Inflammatory macrophage treated with lipopolysaccharide for 4 hours (primary cell): ENCODE measurements around the gene HKDC1.
"Not testable (repeated sequence)": the region's sequence is repeated elsewhere in the genome, so short reads cannot be mapped to it uniquely, and the experiment has no call there.

ENCODE experiments used
- DNase-seq: peaks from one replicate; pipeline ENCODE4 v3.0.0-alpha.2; 2020

The HKDC1 gene

DNA sequence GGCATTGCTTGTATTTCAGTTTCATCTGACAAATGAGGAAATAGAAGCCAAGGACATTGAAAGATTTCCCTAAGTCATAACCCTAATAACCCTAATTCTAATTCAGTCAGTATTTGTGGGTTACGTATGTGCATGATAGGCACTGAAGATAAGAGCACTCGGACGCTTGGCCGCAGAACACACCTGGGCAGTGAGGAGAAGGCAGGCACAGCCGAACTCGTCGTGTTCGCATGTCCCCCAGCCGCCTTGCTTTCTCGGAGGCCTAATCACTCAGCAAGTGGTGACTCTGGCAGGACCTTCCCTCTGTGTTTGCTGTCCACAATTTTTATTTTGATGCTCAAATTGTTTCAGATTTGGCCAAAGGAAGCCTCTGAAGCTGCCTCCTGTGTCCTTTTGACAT, 23.7 kb downstream of the HKDC1 start:
- no peak for DNase-seq

GRCh38 chr10:69246036-69246435, 25.9 kb downstream of the HKDC1 start:
- DNase-seq, result no peak

DNA sequence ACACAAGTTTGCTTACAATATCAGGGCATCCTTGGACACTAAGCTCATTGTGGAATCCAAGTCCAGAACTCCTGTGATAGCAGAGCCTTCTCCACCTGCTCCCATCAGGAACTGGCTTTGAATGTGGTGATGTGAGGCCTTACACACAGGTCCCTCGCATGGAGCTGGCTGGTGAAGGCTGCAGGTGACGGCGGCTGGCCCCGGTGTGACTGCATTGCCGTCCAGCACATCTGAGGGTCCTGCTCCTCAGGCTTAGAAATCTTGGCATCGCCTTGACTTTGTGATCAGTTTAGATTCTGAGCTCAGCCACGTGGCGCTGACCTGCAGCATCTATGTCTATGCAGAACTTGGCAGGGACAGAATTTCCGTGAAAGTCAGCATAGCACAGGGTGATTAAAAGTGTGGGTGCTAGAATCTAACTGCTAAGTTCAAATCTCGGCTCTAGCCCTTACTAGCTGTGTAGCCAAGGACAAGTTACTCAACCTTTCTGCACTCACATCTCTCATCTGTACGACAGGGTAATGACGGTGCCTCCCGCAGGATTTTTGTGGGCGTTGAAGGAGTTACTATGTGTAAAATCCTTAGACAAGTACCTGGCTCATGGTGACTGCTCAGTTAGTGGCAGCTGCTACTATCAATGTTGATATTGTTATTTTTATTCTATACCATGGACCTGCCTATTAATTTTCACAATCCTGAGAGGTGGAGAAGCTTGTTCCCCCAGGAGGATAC, 26.6 kb downstream of the HKDC1 start:
- DNase-seq, result no peak

DNA sequence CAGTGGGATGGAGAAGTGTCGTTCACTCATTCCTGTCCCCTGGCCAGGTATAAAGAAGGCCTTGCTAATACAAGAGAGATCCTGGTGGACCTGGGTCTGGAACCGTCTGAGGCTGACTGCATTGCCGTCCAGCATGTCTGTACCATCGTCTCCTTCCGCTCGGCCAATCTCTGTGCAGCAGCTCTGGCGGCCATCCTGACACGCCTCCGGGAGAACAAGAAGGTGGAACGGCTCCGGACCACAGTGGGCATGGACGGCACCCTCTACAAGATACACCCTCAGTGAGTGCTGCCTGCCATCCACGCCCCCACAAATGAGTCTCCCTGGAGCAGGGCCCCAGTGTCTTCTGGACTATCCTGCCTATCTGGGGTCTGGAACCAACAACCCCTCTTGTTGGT, 27.2 kb downstream of the HKDC1 start:
- no peak for DNase-seq

DNA sequence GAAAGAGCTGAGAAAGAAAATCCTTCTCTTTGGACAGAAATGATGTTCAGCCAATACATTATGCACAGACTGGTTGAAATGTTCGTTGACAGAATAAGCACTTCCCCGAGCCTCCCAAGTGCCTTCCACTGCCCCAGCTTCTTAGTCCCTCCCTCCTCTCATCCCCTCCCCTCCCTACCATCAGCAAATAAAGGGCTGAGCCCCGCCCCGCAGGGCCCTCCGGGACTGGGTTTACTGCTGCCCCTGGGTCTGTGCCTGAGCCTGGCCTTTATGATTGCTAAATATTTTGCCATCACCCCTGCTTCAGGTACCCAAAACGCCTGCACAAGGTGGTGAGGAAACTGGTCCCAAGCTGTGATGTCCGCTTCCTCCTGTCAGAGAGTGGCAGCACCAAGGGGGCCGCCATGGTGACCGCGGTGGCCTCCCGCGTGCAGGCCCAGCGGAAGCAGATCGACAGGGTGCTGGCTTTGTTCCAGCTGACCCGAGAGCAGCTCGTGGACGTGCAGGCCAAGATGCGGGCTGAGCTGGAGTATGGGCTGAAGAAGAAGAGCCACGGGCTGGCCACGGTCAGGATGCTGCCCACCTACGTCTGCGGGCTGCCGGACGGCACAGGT, 28.1 kb downstream of the HKDC1 start:
- no peak for DNase-seq

- no peak for DNase-seq
Observed at GRCh38 chr10:69250041-69250440, 29.9 kb downstream of the HKDC1 start.

DNA sequence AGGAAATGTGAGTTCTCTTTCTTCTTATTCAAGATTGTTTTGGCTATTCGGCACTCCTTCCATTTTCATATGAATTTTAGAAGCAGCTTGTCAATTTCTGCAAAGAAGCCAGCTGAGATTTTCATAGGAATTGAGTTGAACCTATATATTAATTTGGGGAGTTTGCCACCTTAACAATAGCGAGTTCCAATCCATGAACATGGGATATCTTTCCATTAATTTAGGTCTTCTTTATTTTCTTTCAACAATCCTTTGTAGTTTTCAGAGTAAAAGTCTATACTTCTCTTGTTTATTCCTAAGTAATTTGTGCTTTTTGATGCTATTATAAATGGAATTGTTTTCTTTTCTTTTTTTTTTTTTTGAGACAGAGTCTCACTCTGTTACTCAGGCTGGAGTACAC, 31.3 kb downstream of the HKDC1 start:
- not testable (repeated sequence) for DNase-seq

- no peak for DNase-seq
Observed at GRCh38 chr10:69253171-69253570, 33.0 kb downstream of the HKDC1 start.

DNA sequence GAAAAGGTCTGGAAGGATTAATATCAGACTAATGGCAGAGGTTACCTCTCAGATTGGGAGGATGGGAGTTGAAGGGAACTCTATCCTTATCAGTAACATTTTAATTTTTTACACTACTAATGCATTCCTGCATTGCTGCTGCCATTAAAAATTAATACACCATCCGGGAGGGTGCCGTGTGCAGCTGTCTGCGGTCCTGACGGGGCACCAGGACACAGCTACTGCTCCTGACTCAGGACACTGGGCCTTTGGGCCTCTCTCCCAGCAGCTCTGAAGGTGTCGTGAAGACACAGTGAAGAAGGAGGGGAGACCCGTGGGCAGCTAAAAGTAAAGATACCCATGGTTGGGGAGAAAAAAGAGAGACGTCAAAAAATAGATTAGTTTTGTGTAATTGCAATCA, 34.7 kb downstream of the HKDC1 start:
- no peak for DNase-seq

DNA sequence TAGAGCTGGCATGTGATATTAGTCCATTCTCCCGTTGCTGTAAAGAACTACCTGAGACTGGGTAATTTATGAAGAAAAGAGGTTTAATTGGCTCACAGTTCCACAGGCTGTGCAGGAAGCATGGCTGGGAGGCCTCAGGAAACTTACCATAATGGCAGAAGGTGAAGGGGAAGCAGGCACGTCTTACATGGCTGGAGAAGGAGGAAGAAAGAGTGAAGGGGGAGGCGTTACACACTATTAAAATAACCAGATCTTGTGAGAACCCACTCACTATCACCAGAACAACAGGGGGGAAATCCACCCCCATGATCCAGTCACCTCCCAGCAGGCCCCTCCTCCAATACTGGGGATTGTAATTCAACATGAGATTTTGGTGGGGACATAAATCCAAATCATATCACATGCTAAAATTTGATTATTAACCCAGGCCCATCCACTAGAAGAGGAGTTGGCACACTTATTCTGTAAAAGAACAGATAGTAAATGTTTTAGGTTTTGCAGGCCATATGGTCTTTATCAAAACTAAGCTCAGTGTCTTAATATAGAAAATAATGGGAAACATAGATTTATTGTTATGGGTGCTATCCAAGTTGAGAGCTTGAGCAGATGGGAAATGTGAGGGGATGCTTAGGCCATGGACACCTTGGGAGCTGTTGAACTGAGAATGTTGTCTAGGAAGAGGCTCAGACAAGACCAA, 39.6 kb downstream of the HKDC1 start:
- no peak for DNase-seq

DNA sequence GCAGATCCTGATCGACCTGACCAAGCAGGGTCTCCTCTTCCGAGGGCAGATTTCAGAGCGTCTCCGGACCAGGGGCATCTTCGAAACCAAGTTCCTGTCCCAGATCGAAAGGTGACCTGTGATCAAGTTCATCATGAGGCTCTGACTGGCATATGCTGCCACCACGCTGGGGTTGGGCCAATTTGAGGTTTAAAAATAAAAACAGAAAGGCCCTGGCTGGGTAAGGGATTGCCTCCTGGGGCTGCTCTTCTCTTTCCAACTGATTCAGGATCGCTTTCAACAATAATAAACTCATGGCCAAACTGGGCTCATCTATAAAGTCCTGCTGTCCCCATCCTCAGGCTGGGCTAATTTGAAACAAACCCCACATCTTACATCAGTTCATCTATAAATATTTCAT, 41.1 kb downstream of the HKDC1 start:
- no peak for DNase-seq

GRCh38 chr10:69262292-69262751, 42.2 kb downstream of the HKDC1 start:
- peak; percentile 23 for DNase-seq

DNA sequence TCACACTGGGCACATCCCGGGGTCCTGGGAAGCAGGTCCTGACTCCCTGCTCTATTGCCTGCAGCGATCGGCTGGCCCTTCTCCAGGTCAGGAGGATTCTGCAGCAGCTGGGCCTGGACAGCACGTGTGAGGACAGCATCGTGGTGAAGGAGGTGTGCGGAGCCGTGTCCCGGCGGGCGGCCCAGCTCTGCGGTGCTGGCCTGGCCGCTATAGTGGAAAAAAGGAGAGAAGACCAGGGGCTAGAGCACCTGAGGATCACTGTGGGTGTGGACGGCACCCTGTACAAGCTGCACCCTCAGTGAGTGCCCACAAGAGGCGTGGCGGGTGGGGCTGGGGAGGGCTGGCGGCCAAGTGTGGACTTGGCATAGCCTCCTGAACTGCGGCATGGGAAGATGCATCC, 45.4 kb downstream of the HKDC1 start:
- DNase-seq, result no peak

- DNase-seq, result no peak
Observed at GRCh38 chr10:69268761-69269416, 48.8 kb downstream of the HKDC1 start.

GRCh38 chr10:69269761-69270160, 49.6 kb downstream of the HKDC1 start:
- DNase-seq, result no peak

DNA sequence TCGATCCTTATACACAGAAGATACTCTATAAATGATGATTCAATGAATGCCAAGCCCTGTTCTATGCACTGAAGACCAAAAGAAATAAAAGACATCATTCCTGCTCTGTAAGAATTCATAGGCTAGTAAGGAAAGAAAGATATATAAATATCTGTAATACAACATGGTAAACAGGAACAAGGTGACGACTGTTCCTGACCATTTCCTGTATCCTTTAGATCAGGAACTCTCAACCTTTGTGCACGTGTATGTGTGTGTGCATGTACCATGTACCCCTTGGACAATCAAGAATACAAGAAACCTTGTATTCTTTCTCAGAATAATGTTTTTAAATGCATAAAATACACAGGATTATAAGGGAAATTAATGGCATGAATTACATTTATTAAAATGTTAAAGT, 50.9 kb downstream of the HKDC1 start:
- DNase-seq, result no peak

- DNase-seq, result no peak
Observed at GRCh38 chr10:69272624-69273023, 52.5 kb downstream of the HKDC1 start.

- DNase-seq, result no peak
Observed at GRCh38 chr10:69275444-69275843, 55.3 kb downstream of the HKDC1 start.

DNA sequence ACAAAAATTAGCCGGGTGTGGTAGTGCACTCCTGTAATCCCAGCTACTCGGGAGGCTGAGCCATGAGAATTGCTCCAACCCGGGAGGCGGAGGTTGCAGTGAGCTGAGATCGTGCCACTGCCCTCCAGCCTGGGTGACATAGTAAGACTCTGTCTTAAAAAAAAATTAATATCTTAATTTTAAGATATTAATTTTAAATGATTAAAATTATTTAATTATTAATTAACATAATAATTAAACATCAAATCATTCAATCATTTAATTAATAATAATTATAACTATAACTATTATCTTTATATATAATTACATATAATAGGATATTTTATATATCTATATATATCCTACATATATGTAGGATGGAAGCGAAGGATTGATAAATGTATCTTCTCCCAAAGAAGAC, 56.4 kb downstream of the HKDC1 start:
- no peak for DNase-seq

DNA sequence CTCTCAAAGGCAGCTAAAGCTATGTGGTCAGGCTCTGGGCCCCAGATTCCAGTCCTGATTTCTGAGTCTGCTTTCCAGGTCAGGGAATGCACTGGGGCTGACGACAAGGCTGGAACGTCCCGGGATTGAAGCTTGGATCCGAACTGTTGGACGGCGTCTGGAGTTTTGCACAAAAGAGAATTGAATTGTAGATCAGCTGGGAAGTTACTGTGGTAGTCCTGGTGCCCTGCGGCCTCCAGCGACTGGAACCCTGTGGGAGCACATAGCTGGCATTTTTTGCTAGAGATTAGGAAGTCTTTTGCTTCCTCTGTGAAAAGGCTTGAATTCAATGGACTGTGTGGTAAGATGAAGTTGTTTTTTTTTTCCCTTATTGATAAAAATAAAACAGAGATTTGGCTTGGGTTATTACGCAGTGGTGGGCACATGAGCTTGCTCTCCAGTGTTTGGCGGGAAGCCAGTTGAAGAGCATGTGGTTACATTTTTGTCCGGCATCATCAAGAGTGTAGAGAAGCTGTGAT, 58.4 kb downstream of the HKDC1 start, which contains the start of gene HK1:
HK1 (plus strand) TSS at position 51 of the 518 bp plus-strand sequence.
- peak; percentile 9 for DNase-seq

DNA sequence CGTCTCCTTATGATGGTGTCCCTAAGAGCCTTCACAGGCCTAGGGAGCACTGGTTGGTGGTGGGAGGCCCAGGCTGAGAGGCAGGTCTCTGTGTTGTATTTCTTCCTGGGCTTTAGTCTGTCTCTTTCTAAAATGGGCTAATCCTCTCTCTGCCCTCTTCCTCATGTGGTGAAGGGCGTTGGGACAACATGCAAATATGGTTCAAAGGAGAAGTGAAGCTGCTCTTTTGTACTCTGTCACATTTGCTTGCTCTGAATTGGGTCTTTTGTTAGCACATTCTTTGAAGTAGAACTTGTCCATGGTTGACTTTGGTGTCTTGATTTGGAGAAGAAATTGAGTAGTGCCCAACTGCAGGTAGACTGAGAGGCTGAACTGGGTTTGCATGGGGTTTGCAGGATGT, 59.0 kb downstream of the HKDC1 start:
- peak; percentile 73 for DNase-seq

DNA sequence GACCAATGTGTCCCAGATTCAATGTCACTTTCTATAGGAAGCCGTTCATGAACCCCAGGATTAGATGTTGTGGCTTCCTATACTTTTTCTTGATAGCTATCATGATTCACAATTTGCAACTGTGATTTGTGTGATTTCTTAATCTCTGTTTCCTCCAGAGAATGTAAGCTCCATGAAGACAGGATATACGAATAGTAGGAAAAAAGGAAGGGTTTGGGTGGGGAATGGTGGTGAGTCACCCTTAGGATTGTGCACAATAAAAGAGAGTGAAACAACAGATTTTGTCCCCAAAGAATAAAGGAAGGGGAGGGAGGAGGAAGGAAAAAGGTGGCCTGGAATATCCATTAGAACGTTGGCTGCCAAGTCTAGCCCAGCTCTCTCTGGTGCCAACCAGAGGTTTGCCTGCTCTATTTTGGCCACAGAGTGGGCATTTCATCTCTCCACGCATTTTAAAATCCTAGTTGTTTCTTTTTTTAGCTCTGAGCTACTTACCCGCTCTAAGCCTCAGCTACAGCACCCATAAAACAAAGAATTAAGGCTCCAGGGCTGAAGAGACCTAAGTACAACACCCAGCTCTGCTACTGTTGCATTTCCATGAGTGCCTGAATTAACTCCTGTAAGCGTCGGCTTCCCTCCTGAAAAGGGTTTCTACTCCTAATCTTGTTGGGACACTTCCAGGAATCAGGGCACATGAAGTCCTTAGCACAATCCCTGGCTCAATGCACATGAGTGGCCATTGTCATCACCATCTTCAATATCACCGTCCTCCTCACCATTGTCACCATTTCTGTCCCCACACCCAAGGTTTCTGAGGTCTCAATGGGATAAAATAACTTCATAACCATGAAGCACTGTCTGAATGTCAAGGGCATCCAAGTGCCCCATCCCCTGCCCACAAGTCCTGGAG, 61.6 kb downstream of the HKDC1 start:
- no peak for DNase-seq
